NCI-H2196 treated with DMSO at 0.1 percent for 48 hours (cell line): ENCODE measurements around the gene MAEL.
"Not testable (repeated sequence)": the region's sequence is repeated elsewhere in the genome, so short reads cannot be mapped to it uniquely, and the experiment has no call there.

ENCODE experiments used
- DNase-seq: peaks from one replicate; lab custom pipeline; 2025; ENCODE audit not compliant: unreplicated experiment; lab: John Stamatoyannopoulos, UW

The MAEL gene

GRCh38 chr1:166977951-166978350 lies 11.1 kb upstream of the MAEL start:
- no peak for DNase-seq

GRCh38 chr1:166978821-166979220 lies 10.3 kb upstream of the MAEL start:
- DNase-seq, result no peak

- DNase-seq, result no peak
Measured at GRCh38 chr1:166980383-166980782, 8.7 kb upstream of the MAEL start.

GRCh38 chr1:166980818-166981217 lies 8.3 kb upstream of the MAEL start:
- peak; percentile 10 for DNase-seq

- no peak for DNase-seq
Measured at GRCh38 chr1:166981589-166981988, 7.5 kb upstream of the MAEL start.

- DNase-seq, result no peak
Measured at GRCh38 chr1:166999075-166999474, 10.0 kb downstream of the MAEL start.

- no peak for DNase-seq
Measured at GRCh38 chr1:166999500-167000055, 10.5 kb downstream of the MAEL start.

- no peak for DNase-seq
Measured at GRCh38 chr1:167000546-167000945, 11.5 kb downstream of the MAEL start.

GRCh38 chr1:167002354-167002753 lies 13.3 kb downstream of the MAEL start:
- DNase-seq, result no peak

GRCh38 chr1:167003711-167004110 lies 14.6 kb downstream of the MAEL start:
- no peak for DNase-seq

GRCh38 chr1:167011560-167012191 lies 22.6 kb downstream of the MAEL start:
- DNase-seq, result no peak

GRCh38 chr1:167012570-167012969 lies 23.5 kb downstream of the MAEL start:
- no peak for DNase-seq

GRCh38 chr1:167013108-167013929 lies 24.2 kb downstream of the MAEL start:
- no peak for DNase-seq

GRCh38 chr1:167016100-167016750 lies 27.1 kb downstream of the MAEL start:
- no peak for DNase-seq

- no peak for DNase-seq
Measured at GRCh38 chr1:167022384-167022783, 33.3 kb downstream of the MAEL start.

GRCh38 chr1:167029553-167029952 lies 40.5 kb downstream of the MAEL start:
- DNase-seq, result not testable (repeated sequence)

- no peak for DNase-seq
Measured at GRCh38 chr1:167033646-167034045, 44.6 kb downstream of the MAEL start.

- DNase-seq, result peak; percentile 87
Measured at GRCh38 chr1:167043752-167044488, 54.8 kb downstream of the MAEL start.

- no peak for DNase-seq
Measured at GRCh38 chr1:167051907-167052306, 62.8 kb downstream of the MAEL start.

- no peak for DNase-seq
Measured at GRCh38 chr1:167052389-167052788, 63.3 kb downstream of the MAEL start.

- no peak for DNase-seq
Measured at GRCh38 chr1:167054531-167054930, 65.5 kb downstream of the MAEL start.
